ENCODE data around the gene NET1. TPM values are rescaled to one million over a fixed set of nuclear protein-coding genes. Genes with fewer than 3 reads are reported as not detected.

NET1 gene
- total RNA-seq, 2 experiments from 2014 or later = 20.3 to 22.7 TPM

DNA sequence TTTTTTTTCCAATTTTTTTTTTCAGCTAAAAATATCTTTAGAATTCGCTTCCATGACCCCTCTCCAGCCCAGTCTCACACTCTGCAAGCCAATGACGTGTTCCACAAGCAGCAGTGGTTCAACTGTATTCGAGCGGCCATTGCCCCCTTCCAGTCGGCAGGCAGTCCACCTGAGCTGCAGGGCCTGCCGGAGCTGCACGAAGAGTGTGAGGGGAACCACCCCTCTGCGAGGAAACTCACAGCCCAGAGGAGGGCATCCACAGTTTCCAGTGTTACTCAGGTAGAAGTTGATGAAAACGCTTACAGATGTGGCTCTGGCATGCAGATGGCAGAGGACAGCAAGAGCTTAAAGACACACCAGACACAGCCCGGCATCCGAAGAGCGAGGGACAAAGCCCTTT is 44.2 kb downstream of the NET1 start:
- Mint-ChIP-seq H3K9me3 (no peaks in the 10 kb centered on the region), H3K4me3 (no peak overlapping the region), H3K4me1 (peaks cover 7% of the 10 kb centered on the region), H3K27ac (no peak overlapping the region), H3K27me3 (no peaks in the 10 kb centered on the region), H3K36me3 (peaks cover 39% of the 10 kb centered on the region)
- POLR2A ChIA-PET = no interaction called here
- no peak for ATAC-seq (ENCODE audit: low read depth)
- DNase-seq = no peak

DNA sequence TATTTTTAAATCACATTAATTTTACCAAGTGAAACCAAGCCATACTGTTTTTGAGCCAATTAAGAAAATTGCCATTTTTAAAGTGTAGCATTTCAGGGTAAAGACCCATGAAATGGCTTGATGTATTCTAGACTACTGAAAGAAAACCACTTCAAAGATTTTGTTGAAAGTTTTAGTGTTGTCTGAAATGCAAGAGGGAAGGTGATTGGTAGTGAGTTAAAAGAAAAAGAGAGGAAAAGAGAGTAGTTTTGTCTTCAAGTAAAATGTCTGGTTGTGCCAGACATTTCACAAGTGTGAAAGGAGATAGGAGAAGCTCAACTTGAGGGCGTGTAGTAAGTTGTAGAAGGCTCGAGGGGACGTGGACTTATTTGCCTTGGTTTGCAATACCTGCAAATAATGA is 45.4 kb downstream of the NET1 start:
- no peaks in the 10 kb centered on the region for H3K27me3 Mint-ChIP-seq
- DNase-seq (no peak), ATAC-seq (ENCODE audit: low read depth) (peak; percentile 26)
- H3K4me1 Mint-ChIP-seq = peaks cover 7% of the 10 kb centered on the region
- peak overlapping the region; percentile 71 for H3K27ac Mint-ChIP-seq
- peaks cover 41% of the 10 kb centered on the region for H3K36me3 Mint-ChIP-seq
- no peaks in the 10 kb centered on the region for H3K9me3 Mint-ChIP-seq
- H3K4me3 Mint-ChIP-seq = no peak overlapping the region
- POLR2A ChIA-PET = no interaction called here

DNA sequence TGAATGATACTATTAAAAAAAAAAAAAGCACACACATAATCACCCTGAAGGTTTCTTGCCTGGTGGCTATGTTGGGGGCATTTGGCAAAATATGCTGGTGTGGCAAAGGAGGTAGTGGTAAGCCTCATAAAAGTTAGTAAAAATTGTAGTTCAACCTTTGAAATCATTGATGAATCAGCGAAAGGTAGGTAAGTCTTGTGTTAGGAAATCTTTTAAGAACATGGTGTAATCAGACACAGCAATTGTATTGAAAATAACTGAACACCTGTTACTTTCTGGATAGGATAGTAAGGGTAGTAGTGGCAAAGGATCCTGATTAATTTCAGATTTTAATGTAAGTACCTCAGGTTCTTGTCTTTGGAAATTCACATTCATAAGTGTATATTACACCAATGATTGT is 46.1 kb downstream of the NET1 start:
- Mint-ChIP-seq H3K4me3 (no peak overlapping the region), H3K27me3 (no peaks in the 10 kb centered on the region), H3K4me1 (peaks cover 7% of the 10 kb centered on the region), H3K9me3 (no peaks in the 10 kb centered on the region), H3K27ac (no peak overlapping the region), H3K36me3 (peaks cover 40% of the 10 kb centered on the region)
- no peak for ATAC-seq (ENCODE audit: low read depth)
- DNase-seq = no peak
- POLR2A ChIA-PET = no interaction called here

DNA sequence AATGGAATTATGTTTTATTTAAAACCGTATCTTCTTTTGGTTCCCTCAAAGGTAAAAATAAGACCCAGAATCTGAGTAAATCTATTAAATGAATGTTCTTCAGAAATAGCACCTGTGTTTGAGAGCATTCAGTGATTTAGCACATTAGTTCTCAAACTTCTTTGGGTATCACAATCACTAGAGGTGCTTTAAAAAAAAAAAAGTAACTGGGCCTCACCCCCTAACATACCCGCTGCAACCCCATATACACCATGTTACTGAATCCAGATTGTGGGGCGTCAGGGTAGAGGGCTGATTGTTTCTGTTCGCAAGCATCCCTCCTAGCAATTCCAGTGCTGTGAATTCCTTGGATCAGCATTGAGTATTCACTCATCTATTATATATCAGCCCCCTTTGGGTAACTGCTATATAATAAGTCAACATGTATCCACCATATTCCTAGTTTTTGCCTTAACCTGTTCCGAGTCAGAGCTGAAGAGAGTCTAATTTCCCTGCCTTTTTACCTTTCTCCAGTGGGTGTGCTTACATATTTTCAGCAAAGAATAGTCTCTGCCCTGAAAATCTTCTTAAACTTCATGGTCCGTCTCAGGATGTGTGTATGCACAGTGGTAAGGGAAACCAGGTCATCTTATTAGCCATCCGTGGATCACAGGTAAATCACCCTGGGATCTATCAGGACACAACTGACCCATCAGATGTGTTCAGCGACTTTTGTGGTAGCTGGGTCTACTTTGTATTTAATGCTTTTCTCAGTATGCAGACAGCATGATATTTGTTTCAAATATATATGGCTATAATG is 46.8 kb downstream of the NET1 start:
- Mint-ChIP-seq H3K36me3 (peaks cover 35% of the 10 kb centered on the region), H3K4me3 (no peak overlapping the region), H3K27ac (no peak overlapping the region), H3K9me3 (no peaks in the 10 kb centered on the region), H3K4me1 (peaks cover 7% of the 10 kb centered on the region), H3K27me3 (peaks cover 2% of the 10 kb centered on the region)
- DNase-seq (no peak), ATAC-seq (ENCODE audit: low read depth) (no peak)
- POLR2A ChIA-PET = no interaction called here

DNA sequence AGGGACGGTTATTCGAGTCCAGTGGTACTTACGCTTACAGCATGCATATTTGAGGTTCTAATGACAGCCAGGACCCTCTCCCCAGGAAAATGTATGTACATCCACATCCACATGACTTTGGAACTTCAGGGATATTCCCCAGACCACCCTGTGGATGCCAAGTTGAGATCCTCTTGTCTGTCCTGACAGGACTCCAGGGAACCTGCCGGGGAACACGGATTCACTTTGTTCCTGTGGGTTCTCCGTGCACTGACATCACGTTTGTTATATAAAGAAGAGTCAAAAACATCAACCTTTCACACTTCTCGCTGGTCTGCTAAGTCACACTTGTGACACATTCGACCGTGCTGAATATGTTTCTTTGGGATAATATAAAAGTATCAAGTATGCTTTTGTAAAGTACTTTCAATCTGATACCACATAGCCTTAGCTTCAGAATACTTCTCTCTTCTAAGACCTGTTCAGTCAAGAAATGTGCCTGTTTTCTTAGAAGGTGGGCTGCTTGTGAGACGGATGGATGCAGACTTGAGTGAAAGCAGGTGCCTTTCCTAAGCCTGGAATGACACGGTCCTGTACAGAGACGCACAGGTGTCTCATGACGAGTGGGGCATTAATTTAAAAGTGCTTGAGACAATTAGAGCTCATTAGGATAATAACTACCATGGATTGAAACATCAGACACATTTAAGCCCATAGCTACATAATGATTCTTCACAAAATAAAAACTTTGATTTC is 48.3 kb downstream of the NET1 start:
- peaks cover 2% of the 10 kb centered on the region for H3K27me3 Mint-ChIP-seq
- H3K4me3 Mint-ChIP-seq = no peak overlapping the region
- peaks cover 7% of the 10 kb centered on the region for H3K4me1 Mint-ChIP-seq
- POLR2A ChIA-PET = interaction anchor here (0.6 to 0.8 kb wide), 2 partner anchors 12 to 422 kb away, joined by 4 to 5 read pairs; no protein-coding TSS in a partner anchor
- H3K36me3 Mint-ChIP-seq = peaks cover 32% of the 10 kb centered on the region
- H3K9me3 Mint-ChIP-seq = no peaks in the 10 kb centered on the region
- no peak for ATAC-seq (ENCODE audit: low read depth)
- no peak overlapping the region for H3K27ac Mint-ChIP-seq
- DNase-seq = no peak

DNA sequence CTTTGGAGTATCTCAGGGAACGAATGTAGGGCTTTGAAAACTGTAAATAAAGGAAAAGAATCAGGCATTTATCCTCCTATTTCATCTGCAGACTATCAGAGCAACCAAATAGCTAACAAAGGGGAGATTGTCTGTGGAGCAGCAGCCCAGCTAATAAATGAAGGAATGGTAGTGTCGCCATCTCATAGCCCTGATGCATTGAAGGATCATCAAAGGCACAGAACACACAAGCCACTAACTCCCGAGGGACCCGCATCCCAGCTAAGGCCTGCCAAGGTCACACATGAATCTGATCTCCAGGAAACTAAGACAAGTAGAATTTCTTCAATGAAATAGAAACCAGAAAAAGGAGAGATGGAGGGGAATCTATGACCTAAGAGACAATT is 48.8 kb downstream of the NET1 start:
- H3K9me3 Mint-ChIP-seq = no peaks in the 10 kb centered on the region
- no peak for DNase-seq
- H3K36me3 Mint-ChIP-seq = peaks cover 31% of the 10 kb centered on the region
- no peak for ATAC-seq (ENCODE audit: low read depth)
- peaks cover 2% of the 10 kb centered on the region for H3K27me3 Mint-ChIP-seq
- no peak overlapping the region for H3K27ac Mint-ChIP-seq
- POLR2A ChIA-PET = interaction anchor here (0.8 kb wide), 1 partner anchor 13 kb away, joined by 5 read pairs; no protein-coding TSS in a partner anchor
- H3K4me1 Mint-ChIP-seq = peaks cover 7% of the 10 kb centered on the region
- H3K4me3 Mint-ChIP-seq = no peak overlapping the region

DNA sequence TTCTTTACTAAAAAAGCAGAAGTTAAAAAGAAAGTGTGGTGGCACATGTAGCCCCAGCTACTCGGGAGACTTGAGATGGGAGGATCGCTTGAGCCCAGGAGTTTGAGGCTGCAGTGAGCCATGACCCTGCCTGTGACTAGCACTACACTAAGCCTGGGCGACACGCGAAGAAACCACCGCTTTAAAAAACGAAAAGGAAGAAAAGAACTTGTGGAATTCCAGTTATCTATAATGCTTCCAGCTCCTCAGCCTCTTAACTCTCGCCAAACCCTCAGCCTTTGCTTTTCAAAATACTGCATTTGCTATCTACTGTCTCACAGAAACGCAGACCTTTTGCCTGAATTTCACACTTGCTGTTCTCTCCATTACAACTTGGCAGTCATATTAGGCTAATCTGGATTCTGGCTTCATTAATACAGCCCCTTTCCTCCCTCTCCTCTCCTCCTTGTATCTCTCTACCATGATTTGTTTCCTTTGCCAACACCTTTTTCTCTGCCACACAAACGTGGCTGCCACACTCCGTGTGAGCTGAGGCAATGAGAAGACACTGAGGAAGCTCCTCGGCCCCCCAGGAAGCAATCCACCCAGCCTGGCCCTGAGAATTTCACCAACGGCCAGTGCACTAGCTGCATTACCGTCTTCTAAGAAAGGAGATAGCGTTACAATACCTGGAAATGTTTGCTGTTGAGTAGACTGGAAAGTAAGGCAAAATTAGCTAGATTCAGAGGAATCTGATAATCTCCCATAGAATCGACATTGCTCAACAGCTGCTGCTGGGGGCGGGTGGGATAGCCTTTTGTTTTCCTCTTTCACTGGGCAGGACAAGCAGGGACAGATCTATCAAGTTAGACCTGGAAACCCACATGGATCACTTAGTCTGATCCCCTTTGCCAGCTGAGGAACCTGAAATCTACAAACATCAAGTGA is 49.8 kb downstream of the NET1 start:
- peaks cover 2% of the 10 kb centered on the region for H3K27me3 Mint-ChIP-seq
- no peak for ATAC-seq (ENCODE audit: low read depth)
- H3K4me1 Mint-ChIP-seq = peaks cover 7% of the 10 kb centered on the region
- H3K9me3 Mint-ChIP-seq = no peaks in the 10 kb centered on the region
- no peak overlapping the region for H3K4me3 Mint-ChIP-seq
- POLR2A ChIA-PET = no interaction called here
- DNase-seq = no peak
- H3K27ac Mint-ChIP-seq = peak overlapping the region; percentile 9
- peaks cover 23% of the 10 kb centered on the region for H3K36me3 Mint-ChIP-seq

DNA sequence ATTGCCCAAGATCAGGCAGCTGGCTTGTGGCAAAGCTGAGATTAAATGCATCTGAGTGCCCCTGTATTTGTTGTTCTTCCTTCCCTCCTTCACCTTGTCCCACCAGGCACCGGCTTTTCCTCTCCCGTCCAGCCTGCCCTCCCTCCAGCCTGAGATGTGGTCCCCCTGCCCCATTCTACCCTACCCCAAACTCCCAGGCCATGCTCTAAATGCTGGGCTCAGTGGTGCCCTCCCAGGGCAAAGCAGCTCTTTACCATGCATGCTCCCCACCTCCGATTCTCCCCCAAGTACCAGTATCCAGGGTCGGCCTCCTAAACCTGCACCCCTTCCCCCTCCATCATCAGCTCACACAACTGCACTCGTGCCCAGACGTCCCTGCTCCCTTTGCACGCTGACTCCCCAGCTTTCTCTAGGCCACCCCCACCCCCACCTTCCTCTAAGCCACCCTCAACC is 50.5 kb downstream of the NET1 start:
- Mint-ChIP-seq H3K27me3 (peaks cover 2% of the 10 kb centered on the region), H3K4me1 (peaks cover 4% of the 10 kb centered on the region), H3K27ac (no peak overlapping the region), H3K36me3 (peaks cover 21% of the 10 kb centered on the region), H3K9me3 (no peaks in the 10 kb centered on the region), H3K4me3 (no peak overlapping the region)
- DNase-seq (no peak), ATAC-seq (ENCODE audit: low read depth) (no peak)
- POLR2A ChIA-PET = no interaction called here

DNA sequence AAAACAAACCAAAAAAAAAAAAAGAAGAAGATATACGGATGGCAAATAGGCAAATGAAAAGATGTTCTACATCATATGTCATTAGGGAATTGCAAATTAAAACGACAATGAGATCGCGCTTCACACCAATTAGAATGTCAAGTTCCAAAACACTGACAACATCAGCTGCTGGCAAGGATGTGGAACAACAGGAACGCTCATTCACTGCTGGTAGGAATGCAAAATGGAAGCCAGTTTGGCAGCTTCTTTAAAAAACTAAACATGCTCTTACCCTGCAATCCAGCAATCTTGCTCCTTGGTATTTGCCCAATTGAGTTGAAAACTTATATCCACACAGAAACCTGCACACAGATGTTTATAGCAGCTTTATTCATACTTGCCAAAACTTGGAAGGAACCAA is 52.2 kb downstream of the NET1 start:
- POLR2A ChIA-PET = no interaction called here

DNA sequence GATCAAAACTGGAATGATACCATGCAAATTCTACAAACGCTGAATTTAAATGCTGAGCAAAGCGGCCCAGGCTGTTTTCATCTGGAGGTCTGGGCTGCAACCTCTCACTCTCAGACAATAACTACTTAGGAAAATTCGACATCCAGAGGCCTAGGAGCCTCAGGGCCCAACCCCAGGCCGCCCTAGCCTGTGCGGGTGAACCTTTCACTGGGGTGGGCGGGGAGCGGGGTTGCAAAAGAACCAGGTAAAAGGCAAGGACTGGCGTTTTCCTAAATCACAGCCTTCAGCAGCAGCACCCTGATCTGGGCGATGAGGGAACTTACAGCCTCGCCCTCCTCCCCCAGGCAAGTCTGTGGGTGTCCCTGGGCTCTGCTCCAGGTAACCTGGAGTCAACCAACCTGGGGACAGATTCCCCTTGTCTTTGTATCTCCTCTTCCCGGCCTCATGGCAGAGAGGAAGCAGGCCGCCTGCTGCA is 53.7 kb downstream of the NET1 start:
- Mint-ChIP-seq H3K27me3 (peaks cover 2% of the 10 kb centered on the region), H3K4me1 (no peaks in the 10 kb centered on the region), H3K36me3 (peaks cover 9% of the 10 kb centered on the region), H3K27ac (no peak overlapping the region), H3K9me3 (no peaks in the 10 kb centered on the region), H3K4me3 (no peak overlapping the region)
- POLR2A ChIA-PET = no interaction called here
- DNase-seq (no peak), ATAC-seq (ENCODE audit: low read depth) (no peak)

More for the DNA sequence above, 52.2 kb downstream of the NET1 start:
- Mint-ChIP-seq H3K4me3 (no peak overlapping the region), H3K27ac (no peak overlapping the region), H3K9me3 (no peaks in the 10 kb centered on the region), H3K4me1 (no peaks in the 10 kb centered on the region), H3K27me3 (peaks cover 2% of the 10 kb centered on the region), H3K36me3 (peaks cover 9% of the 10 kb centered on the region)
- ATAC-seq (ENCODE audit: low read depth) (no peak), DNase-seq (no peak)

DNA sequence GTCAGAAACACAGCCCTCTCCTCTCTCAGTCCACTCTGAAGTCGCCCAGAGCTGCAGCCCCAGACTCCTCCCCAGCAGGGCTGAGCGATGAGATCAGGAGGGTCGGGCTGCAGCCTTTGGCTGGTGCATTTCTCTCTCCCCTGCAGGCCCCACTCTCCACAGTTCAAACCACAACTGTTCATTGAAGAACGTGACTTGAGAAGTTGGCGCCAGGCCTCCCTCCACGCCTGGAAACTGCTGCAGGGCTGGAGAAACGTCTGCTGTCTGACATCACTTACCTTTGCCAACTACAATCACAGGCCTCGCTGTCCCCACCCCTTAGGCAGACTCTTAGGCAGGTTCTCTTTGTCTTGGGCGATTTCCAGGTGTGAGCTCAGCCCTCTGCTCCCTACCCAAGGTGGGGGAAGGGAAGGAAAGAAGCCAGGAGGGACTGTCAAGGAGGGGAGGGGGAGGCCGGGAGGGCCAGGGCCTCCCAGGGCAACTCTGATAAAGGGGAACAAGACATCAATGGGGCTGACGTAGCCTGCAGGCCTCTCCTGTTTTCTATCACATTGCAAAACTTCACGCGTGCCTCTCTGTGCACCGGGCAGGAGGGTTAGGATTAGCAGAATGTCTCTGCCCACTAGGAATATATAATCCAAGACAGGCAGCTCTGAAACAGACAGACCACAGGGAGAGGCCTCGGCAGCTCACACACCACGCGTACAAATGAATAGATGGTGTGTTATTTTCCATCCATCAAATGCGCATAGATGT is 54.3 kb downstream of the NET1 start:
- Mint-ChIP-seq H3K27me3 (peaks cover 2% of the 10 kb centered on the region), H3K9me3 (no peaks in the 10 kb centered on the region), H3K36me3 (peaks cover 7% of the 10 kb centered on the region), H3K27ac (no peak overlapping the region), H3K4me3 (no peak overlapping the region), H3K4me1 (no peaks in the 10 kb centered on the region)
- POLR2A ChIA-PET = no interaction called here
- DNase-seq (no peak), ATAC-seq (ENCODE audit: low read depth) (no peak)

DNA sequence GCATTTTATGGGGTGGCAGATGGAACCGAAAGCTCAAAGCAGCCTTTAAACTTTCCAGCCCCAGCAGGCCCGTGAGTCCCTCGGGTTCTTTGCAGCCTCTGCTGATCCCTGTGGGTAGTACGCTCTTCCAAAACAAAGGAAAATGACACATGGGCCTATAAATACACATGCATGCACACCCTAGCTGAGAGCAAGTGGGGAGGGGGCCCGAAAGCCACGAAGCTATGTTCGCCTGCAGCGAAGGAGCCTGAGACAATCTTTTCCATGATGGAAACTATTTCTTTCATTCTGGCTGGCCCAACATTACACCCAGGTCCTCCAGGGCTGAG is 54.8 kb downstream of the NET1 start:
- H3K27me3 Mint-ChIP-seq = peaks cover 2% of the 10 kb centered on the region
- H3K9me3 Mint-ChIP-seq = no peaks in the 10 kb centered on the region
- no peaks in the 10 kb centered on the region for H3K4me1 Mint-ChIP-seq
- H3K36me3 Mint-ChIP-seq = peaks cover 4% of the 10 kb centered on the region
- no peak overlapping the region for H3K27ac Mint-ChIP-seq
- DNase-seq (no peak), ATAC-seq (ENCODE audit: low read depth) (no peak)
- POLR2A ChIA-PET = no interaction called here
- no peak overlapping the region for H3K4me3 Mint-ChIP-seq
